ENCODE results near the gene RFXAP. TPM values are rescaled to one million over a fixed set of nuclear protein-coding genes. Genes with fewer than 3 reads are reported as not detected.
A peak's percentile ranks its signal among the peaks of the same experiment; 100 is the strongest.
"Not testable (repeated sequence)": the region's sequence is repeated elsewhere in the genome, so short reads cannot be mapped to it uniquely, and the experiment has no call there.

RFXAP gene
- total RNA-seq, 1 experiment from 2014 or later = 11.5 TPM

GRCh38 chr13:36778083-36778671 lies 40.8 kb upstream of the RFXAP start:
- Histone ChIP-seq H3K4me3 (ENCODE audit: low read depth, low read length) (no peak overlapping the region), H3K4me1 (0 out of 2 replicates have a peak, but pooled peaks cover 2% of the 10 kb centered on the region), H3K27me3 (replicated peaks; ENCODE audit: control insufficient read depth, insufficient read depth, low read length) (no peaks in the 10 kb centered on the region), H3K36me3 (ENCODE audit: control insufficient read depth, insufficient read depth, low read length) (no peaks in the 10 kb centered on the region), H3K9me3 (no peaks in the 10 kb centered on the region)
- Mint-ChIP-seq H3K4me3 (ENCODE audit: unreplicated experiment) (peak overlapping the region; percentile 39), H3K4me1 (ENCODE audit: low read depth, unreplicated experiment) (no peaks in the 10 kb centered on the region), H3K27me3 (ENCODE audit: insufficient read depth, unreplicated experiment) (peaks cover 2% of the 10 kb centered on the region), H3K9me3 (ENCODE audit: unreplicated experiment) (no peaks in the 10 kb centered on the region), H3K36me3 (ENCODE audit: insufficient read depth, unreplicated experiment) (no peaks in the 10 kb centered on the region), H3K27ac (ENCODE audit: unreplicated experiment) (no peak overlapping the region)
- CTCF ChIA-PET = no interaction called here
- TF ChIP-seq CTCF (IDR thresholded peaks at IDR 0.05; ENCODE audit: insufficient read depth in 1 of 2, low read depth in 1 of 2, low read length in 1 of 2, severe bottlenecking in 1 of 2, unreplicated experiment in 1 of 2) = no peak
- DNase-seq = peak in 1 of 2 experiments; percentile 27
- no TSS peak for BruUV-seq (replicated peaks)
- POLR2A ChIA-PET = no interaction called here
- intact Hi-C loops (cut with micrococcal nuclease; ENCODE audit: unreplicated experiment) = no loop called here

GRCh38 chr13:36783890-36784289 lies 35.1 kb upstream of the RFXAP start:
- Mint-ChIP-seq H3K36me3 (ENCODE audit: insufficient read depth, unreplicated experiment) (no peaks in the 10 kb centered on the region), H3K4me1 (ENCODE audit: low read depth, unreplicated experiment) (peaks cover 5% of the 10 kb centered on the region), H3K27ac (ENCODE audit: unreplicated experiment) (no peak overlapping the region), H3K9me3 (ENCODE audit: unreplicated experiment) (no peaks in the 10 kb centered on the region), H3K27me3 (ENCODE audit: insufficient read depth, unreplicated experiment) (peaks cover 9% of the 10 kb centered on the region), H3K4me3 (ENCODE audit: unreplicated experiment) (no peak overlapping the region)
- BruUV-seq (replicated peaks) = no TSS peak
- Histone ChIP-seq H3K4me1 (peaks cover 7% of the 10 kb centered on the region), H3K27me3 (replicated peaks; ENCODE audit: control insufficient read depth, insufficient read depth, low read length) (no peaks in the 10 kb centered on the region), H3K4me3 (ENCODE audit: low read depth, low read length) (no peak overlapping the region), H3K9me3 (no peaks in the 10 kb centered on the region; the same call in 1 of the 2 replicates), H3K36me3 (ENCODE audit: control insufficient read depth, insufficient read depth, low read length) (no peaks in the 10 kb centered on the region)
- no peak for DNase-seq
- ChIA-PET POLR2A (no interaction called here), CTCF (no interaction called here)
- intact Hi-C loops (cut with micrococcal nuclease; ENCODE audit: unreplicated experiment) = no loop called here
- TF ChIP-seq CTCF (IDR thresholded peaks at IDR 0.05; ENCODE audit: insufficient read depth in 1 of 2, low read depth in 1 of 2, low read length in 1 of 2, severe bottlenecking in 1 of 2, unreplicated experiment in 1 of 2) = no peak

GRCh38 chr13:36786175-36786574 lies 32.8 kb upstream of the RFXAP start:
- DNase-seq; intact Hi-C loops (cut with micrococcal nuclease; ENCODE audit: unreplicated experiment); H3K4me3 ChIP-seq (ENCODE audit: low read depth, low read length); H3K36me3 ChIP-seq (ENCODE audit: control insufficient read depth, insufficient read depth, low read length); H3K27me3 Mint-ChIP-seq (ENCODE audit: insufficient read depth, unreplicated experiment); H3K9me3 ChIP-seq; H3K4me3 Mint-ChIP-seq (ENCODE audit: unreplicated experiment); H3K27ac Mint-ChIP-seq (ENCODE audit: unreplicated experiment); H3K27me3 ChIP-seq (replicated peaks; ENCODE audit: control insufficient read depth, insufficient read depth, low read length); BruUV-seq (replicated peaks); H3K9me3 Mint-ChIP-seq (ENCODE audit: unreplicated experiment); H3K36me3 Mint-ChIP-seq (ENCODE audit: insufficient read depth, unreplicated experiment); POLR2A ChIA-PET; H3K4me1 Mint-ChIP-seq (ENCODE audit: low read depth, unreplicated experiment); H3K4me1 ChIP-seq: not testable (repeated sequence)
- CTCF ChIA-PET = interaction anchor here (0.7 kb wide), 1 partner anchor 195 kb away, joined by 3 read pairs; no protein-coding TSS in a partner anchor

Measured in Caco-2 (cell line).